Vagina (tissue), 2 donors: ENCODE data around the gene PRKCQ.

Experiments used
- CTCF ChIP-seq, 3 experiments: fragments of 450-650 bp in 2 of 3; fragments of 200-600 bp in 1 of 3; sonication (generic) in 1 of 3; IDR thresholded peaks; one replicate each; pipeline ENCODE4 v1.5.1; 2017 to 2019; ENCODE audit warnings: antibody characterized with exemption in 3 of 3, mild to moderate bottlenecking in 2 of 3, moderate library complexity in 2 of 3
- POLR2A ChIP-seq, 2 donors: fragments of 450-650 bp; IDR thresholded peaks; one replicate each; pipeline ENCODE4 v1.6.1; 2017; ENCODE audit warnings: antibody characterized with exemption in 2 of 2, mild to moderate bottlenecking in 2 of 2, moderate library complexity in 2 of 2
- POLR2AphosphoS5 ChIP-seq, 2 donors: sonication (generic); formaldehyde crosslinking; IDR thresholded peaks; one replicate each; pipeline ENCODE4 v1.9.0; 2017; ENCODE audit warnings: antibody characterized with exemption in 2 of 2, mild to moderate bottlenecking in 2 of 2, low read depth in 1 of 2; ENCODE audit not compliant: insufficient read depth in 1 of 2

- TF ChIP-seq POLR2AphosphoS5 (IDR thresholded peaks at IDR 0.05; ENCODE audit: insufficient read depth in 1 of 2, low read depth in 1 of 2), result no peak
- no peak for TF ChIP-seq CTCF (IDR thresholded peaks at IDR 0.05)
- TF ChIP-seq POLR2A (IDR thresholded peaks at IDR 0.05), result no peak
Observed at GRCh38 chr10:6402349-6402709, 177.7 kb downstream of the PRKCQ start.
